Left renal cortex interstitium (tissue), 4 donors: ENCODE measurements around the gene RBM28. TPM values are rescaled to one million over a fixed set of nuclear protein-coding genes. Genes with fewer than 3 reads are reported as not detected.

ENCODE experiments used
- DNase-seq, 4 donors: peaks; one replicate each; pipeline ENCODE4 v3.0.0-alpha.2; 2013; ENCODE audit warnings: low read depth in 4 of 4, low spot score in 2 of 4, missing footprints in 1 of 4
- polyA plus RNA-seq, 4 donors: library from polyadenylated mRNA; unstranded; fragments of 120-200 nt; gene quantifications; one replicate each; pipeline ENCODE4 v1.2.1, GENCODE V29; 2013; ENCODE audit not compliant: insufficient read length in 4 of 4

RBM28 gene
- polyA plus RNA-seq, 4 donors = 33.8 to 60.2 (median 50.8) TPM

DNA sequence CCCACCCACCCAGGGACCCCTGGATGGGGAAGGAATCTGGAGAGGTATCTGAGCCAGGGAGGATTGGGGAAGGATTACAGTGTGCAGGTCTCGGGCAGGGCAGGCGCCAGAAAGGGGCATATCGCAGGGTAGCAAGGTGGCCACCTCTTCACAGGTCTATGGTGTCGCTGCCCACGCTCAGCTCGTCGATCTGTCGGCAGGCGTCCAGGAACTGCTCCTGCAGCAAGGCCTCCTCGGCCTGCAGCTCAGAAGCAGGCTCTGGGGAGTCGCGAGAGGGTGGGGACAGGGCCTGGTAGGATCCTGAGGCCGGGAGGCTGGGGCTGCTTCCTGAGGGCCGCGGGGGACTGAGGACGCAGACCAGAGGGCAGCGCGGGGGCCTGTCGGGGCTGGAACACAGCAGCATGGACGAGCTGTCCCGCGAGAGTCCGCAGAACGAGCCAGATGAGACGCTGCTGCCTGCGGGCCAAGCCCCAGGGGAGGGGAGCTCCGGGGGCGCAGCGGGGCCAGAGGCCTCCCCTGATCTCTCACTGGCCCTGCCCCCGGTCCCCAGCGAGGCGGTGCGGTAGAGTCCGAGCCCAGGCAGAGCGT lies 7.1 kb upstream of the RBM28 start:
- DNase-seq = no peak

DNA sequence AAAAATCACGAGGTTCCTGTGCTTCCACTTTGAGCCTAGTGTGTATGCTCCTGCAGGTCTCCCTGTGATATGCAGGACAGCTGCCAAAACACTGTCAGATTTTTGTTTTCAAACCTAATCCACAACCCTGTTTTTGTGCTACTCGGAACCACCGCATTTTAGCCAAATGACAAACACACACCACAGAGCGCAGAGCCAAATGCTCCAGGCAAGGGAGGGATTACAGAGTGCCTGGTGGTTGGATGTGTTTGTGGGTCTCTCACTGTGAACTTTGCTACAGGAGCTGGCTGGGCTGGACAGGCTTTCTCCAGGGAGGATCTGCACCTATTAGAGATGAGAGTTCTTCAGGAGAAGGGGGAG lies 5.7 kb upstream of the RBM28 start:
- no peak for DNase-seq

DNA sequence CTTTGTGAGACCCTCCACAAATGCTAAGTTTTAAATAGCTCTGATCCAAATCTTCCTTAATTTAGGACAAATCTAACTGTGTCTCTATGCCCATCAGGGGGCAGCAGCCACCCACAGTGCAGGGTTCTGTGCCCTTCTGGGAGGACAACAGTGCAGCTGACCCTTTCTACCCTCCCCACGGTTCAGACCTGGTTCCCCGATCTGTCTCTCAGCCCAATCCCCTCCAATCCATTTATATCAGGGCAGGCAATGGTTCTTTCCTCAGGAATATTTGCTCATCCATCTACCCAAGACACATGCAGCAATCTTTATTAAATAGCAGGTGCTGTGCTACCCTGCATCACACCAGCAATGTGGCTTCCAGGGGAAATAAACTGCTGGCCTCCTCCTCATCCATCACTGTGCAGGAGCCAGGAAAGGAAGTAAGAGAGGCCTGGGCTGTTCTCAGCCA lies 4.0 kb upstream of the RBM28 start:
- no peak for DNase-seq

DNA sequence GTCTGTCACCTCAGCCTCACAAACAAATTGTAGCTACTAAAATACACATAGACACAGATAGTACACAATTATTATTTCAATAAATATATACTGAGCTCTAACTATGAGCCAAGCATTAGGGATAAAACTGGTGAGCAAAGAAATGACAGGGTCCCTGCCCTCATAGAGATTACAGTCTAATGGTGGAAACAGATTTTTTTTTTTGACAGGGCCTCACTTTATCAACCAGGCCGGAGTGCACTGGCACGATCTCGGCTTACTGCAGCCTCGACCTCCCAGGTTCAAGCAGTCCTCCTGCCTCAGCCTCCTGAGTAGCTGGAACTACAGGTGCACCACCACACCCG lies 695 bp upstream of the RBM28 start:
- no peak for DNase-seq

DNA sequence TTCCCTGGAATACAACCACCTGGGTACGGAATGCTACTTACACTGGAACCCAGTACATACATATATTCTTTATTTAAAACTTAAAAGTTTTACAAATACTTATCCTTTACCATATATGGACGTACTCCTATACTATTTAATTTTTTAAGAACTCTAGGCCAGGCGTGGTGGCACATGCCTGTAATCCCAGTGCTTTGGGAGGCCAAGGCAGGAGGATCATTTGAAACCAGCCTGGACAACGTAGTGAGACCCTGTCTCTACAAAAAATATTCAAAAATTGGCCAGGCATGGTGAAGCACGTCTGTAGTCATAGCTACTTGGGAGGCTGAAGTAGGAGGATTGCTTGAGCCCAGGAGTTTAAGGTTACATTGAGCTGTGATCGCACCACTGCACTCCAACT lies 2.0 kb downstream of the RBM28 start:
- DNase-seq = no peak

DNA sequence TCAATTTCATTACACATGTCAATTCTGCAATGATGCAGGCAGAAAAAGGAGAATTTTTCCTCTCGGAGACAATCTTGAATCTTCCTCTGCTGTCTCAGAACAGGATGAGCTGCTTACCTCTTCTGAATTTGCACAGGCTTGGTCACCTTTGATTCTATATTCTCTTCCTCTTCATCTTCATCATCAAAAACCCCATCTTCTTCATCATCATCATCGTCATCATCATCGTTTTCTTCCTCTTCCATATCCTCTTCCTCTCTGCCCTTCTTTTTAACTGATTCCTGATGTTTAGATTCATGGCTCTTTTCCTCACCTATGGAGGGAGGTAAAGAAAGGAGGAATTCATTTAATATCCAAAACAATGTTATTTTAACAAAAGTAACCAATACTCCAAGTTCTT lies 8.0 kb downstream of the RBM28 start:
- no peak for DNase-seq

DNA sequence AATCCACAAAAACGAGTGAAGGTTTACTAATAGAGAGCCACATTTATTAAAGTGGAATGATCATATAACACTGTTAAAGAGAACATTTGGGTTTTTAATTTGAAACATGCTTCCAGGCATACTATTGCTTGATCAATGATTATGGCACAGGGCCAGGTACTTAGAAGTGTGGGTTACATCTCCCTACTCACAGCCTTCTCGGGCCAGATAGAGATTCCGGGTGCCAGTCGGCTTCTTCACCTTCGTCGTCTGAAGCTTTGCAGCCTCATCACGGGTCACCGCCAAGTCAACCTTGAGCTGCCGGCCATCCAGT lies 19.4 kb downstream of the RBM28 start:
- no peak for DNase-seq

DNA sequence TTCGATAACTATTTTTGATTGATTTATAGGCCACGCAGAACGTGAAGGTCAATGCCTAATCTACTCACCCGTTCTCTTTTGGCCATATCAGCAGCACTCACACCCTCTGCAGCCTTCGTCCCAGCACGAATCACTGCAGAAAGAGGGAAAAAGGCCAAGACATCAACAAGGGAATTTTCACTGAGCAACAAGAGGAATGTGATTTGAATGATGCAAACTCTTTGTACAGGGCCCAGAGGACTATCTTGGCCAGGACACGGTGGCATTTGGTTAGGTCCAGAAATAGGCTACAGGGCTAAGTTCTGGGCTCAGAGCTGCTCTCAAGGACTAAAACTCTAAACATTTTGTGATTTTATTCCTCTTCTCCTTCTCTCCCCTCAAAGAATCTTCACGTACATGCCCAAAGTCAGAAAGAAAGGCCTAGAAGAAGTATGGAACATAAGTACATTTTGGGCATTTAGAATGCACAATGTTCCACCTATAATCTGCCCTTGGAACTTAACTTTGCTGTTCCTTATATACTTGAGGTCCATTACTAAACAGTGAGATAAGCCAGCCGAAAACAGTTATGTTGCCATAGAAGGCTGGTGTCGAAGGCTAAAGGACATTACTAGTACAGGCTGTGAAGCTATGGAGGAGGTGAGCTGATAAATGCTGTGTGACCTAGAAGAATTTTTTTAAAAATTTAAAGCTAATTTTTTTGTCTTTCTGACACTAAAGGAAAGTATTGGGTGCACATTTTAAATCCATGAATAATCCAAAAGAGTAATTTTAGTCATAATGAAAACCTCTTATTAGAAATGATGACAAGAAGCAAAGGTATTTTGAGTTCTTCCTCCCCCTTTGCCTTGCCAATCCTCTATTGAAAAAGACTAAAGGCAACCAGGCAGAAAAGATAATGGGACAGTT lies 20.0 kb downstream of the RBM28 start:
- DNase-seq = no peak

DNA sequence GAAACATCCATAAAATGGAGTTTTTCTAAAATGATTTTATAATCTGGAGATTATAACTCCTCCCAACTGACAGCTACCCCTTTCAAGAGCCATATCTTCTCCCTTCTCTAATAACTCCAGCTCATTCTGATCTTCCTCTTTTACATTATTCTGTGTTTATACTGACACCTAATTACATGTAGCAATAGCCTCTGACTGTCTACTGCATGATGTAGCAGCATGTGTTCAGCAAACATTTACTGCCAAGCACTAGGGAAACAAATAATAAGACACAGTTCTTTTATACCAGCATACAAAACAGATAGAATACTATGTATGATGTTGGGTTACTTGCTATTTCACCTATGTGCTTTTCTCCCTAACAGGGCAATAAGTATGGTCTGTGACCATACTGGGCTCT lies 20.7 kb downstream of the RBM28 start:
- no peak for DNase-seq

DNA sequence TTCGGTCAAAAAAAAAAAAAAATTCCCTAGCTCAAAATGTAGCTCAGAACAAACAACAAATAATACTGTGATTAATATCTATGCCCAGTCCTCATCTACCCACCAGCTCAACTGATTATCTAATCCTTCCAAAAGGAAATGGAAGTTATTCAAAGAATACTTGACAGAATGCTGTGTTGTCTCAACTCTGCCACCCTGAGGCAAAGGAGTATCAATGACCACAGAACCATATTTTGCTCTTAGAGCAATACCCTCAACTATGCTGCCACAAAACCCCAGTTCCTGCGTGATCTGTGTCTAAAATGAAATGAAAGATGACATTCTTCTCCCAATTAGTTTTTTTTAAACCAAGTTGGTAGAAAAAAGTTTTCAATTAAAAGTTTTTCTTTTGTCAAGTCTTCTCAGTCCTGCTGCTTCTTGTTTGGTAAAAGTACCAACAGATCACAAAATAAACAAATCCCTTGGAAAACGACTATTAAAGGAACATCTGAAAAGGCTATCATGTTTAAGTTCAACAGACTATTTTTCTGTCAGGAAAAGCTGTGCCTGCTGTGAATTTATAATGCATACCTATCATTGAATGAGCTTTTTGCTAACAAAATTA lies 21.6 kb downstream of the RBM28 start:
- DNase-seq = no peak

DNA sequence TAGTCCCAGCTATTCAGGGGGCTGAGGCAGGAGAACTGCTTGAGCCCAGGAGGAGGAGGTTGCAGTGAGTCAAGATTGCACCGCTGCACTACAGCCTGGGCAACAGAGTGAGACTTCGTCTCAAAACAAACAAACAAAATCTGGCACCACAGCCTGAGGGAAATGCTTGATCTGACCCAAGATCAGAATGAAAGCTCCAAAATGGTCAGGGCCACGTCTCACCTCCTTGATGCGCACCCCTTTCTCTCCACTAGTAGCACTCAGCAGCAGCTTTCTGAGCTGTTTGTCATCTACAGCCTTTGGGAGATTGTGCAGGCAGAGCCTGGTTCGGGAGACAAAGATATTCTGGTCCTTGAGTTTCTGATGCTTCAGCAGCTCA lies 22.7 kb downstream of the RBM28 start:
- DNase-seq = no peak

DNA sequence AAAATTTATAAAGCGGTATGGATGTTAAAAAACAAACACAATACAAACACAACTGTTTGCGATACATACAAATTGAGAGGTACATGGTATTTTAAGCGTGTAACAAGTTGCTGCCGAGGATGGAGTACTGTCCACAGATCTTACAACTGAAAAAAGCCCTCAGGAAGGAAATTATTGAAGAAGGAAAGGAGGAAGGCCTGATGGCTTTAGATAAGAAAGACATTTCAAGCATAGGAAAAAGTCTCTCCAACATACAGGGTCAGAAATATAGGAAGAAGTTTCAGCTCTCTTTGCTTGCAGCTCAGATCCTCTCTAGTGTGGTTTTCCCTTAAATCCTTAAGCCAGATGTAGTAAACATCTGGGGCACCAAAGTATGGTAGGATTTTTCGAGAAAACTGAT lies 25.0 kb downstream of the RBM28 start:
- no peak for DNase-seq

DNA sequence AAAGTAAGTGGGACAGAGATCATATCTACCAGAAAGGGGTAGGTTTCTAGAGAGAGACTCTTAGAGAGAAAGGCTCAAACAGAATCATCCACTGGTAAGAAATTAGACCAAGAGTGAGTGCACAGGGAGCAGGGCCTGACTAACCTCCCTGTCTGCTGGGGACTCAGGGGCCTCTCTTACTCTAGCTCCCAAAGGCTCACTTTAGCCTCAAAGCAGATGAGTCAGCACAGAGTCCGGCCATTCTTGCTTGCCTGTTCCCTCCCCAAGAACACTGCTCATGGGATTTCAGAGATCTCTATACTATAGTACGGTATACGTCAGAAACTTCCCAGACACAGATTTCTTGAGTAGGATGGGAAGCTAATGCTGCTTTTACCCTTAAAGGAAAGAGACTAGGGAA lies 32.7 kb downstream of the RBM28 start:
- no peak for DNase-seq

DNA sequence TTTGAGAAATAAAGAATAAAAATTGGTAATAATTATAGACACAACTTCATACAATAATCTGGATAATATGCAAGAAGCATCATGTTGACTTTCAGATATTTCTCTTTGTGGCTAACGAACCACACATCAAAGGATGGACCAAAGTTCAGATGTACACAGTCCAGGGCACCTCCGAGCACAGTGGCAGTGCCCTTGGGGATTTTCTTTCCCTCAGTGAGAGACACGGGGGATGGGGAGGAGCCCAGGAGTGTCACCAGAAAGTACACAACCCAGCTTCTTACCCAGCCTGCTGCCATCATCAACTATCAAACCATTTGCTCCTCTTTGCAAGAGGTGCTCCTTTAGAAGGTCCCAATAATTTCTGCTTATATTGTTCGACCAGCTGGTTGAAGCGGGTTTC lies 33.2 kb downstream of the RBM28 start:
- no peak for DNase-seq

DNA sequence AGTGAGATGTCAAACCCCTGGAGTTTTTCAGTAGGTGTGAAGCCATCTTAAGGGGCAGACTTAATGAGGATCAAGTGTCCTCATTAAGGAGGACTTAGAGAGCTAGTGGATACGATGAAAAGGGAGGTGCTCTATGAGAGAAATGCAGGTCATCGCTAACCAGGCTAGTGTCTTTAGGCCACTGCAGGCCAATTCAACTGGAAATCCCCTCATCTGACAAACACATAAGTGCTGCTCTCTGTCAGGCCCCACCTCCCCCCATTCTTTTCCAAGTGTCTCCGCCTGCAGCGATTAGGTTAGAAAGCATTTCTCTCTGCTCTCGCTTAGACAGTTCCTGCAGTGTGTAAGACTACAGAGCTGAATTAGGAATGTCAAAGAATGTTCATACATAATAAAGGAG lies 33.7 kb downstream of the RBM28 start:
- DNase-seq = no peak

DNA sequence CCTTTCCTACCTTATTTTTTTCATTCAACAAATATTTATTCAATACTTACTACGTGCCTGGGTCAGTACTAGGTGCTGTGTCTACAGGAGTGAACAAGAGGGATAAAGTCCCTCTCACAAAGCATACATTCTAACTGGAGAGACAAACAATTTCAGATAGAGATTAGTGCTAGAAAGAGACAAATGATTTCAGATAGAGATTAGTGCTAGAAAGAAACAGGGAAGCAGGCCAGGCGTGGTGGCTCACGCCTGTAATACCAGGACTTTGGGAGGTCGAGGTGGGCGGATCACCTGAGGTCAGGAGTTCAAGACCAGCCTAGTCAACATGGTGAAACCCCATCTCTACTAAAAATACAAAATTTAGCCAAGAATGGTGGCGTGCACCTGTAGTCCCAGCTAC lies 34.6 kb downstream of the RBM28 start:
- no peak for DNase-seq

DNA sequence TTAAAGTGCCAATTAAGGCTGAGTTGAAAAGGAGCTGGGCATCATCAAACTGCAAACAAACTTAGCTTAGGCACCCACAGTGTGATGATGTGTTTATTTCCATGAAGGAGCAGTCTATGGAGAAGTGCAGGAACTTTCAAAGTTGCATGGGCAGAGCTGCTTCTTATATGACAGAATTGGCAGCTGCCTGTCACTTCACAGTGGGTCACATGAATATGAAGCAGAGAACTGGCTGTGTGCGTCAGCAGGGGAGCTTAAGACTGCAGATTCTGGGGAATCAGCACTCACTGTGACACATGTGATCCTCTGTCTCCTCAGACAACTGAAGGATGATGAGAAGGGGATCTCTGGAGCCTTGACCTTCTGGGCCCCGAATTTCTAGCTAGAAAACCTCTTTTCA lies 36.6 kb downstream of the RBM28 start:
- DNase-seq = no peak

DNA sequence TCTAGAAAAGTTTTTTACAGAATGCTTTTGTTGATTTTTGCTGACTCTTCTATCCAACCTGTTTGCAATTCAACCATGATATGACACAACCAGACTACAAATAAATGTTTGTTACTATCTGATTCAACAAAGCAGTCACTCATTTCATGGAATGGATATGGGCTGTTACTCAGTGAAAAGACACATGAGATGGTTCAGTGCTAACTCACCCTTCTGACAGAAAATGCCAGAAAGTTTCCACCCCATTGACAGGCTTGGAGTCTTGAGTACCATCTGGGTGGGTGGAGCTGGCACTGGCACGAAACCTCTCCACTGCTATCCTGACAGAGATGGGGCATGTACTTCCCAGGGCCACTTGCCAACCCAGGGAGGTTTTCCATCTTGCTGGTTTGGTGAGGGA lies 39.5 kb downstream of the RBM28 start:
- no peak for DNase-seq

DNA sequence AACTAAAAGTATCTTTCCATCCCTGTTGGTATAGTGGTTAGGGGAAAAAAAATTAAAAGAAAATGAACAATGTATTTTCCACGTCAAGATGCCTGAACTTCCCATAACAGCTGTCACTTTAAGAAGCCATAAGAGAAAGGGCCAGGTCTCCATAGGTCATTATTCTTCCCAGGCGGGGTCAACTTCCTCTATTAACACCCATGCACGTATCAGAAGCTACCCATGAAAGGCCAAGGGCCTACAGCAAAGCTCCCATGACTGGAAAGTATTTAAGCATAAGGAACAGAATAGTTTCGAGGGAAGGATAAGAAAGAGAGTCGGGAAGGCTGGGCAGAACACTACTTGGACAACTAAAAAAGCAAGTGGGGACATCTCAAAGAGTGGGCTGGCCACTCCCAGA lies 40.1 kb downstream of the RBM28 start:
- DNase-seq = no peak

DNA sequence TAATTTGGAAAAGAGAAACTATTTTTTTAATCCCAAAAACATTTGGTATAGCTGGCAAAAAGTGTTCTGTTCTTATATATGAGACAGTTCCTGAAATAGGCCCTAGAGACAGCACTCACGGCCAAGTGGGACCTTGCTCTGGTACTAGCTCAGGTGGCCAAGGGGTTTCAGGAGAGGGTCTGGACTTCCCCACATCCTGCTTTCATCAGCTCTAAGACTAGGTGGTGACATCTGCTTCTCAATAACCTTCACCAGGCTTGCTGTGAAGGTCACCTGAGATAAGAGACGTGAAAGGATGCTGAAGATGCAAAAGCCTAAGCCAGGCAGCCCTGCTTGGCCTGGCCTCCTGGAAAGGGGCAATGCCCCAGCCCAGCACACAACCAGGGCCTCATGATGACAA lies 40.6 kb downstream of the RBM28 start:
- DNase-seq = no peak

DNA sequence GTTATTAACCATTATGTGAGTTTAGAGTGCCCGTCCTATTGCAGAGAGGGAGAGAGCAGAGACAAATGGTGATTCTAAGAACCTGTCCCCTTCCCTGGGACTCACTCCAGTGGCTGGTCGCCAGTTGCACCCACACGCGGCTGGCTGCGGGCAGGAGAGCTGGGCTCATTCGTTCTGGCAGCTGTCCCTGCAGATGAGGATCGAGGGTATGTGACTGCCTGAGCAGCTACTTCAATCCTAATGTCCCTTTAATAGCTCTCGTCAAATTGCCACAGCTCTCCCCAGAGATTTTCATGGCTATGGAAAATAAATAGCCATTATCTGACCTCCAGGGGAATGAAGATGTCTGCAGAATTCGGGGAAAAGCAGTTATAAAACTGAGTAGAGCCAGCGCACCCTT lies 41.6 kb downstream of the RBM28 start:
- DNase-seq = no peak

DNA sequence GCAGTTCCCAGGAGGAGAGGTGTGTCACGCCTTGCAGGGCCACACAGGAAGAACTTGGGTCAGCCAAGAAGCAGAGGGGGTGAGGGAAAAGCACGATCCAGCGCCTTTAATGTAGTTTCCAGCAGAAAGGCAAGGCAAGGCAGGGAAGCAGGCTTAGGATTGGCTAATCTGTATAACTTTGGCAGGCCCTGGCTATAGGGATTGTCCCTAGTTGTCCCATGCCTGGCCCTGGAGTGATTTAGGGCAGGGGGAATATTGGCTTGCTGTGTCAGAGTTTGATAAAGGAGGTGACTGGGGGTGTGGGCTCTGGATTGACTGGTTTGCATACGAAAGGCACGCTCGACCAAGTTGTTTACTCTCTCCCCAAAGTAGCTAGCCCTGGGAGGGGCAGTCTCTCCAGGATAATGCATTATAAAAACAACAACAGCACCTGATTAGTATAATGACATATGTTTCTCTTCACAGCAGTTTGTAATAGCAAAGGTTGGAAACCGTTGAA lies 44.5 kb downstream of the RBM28 start:
- no peak for DNase-seq
